Dendritic cell treated with granulocyte-macrophage colony-stimulating factor and Interleukin-4, amounts not matched to agents 40 ng/mL and 50 ng/mL, for 4 days (primary cell): ENCODE results near the gene SEBOX.
A peak's percentile ranks its signal among the peaks of the same experiment; 100 is the strongest.

Experiments used
- H3K27ac Mint-ChIP-seq: one replicate; pipeline ENCODE4 v1.8.0; 2022; ENCODE audit warnings: mild to moderate bottlenecking, mixed read lengths
- H3K27me3 Mint-ChIP-seq: one replicate; pipeline ENCODE4 v1.8.0; 2022; ENCODE audit warnings: mild to moderate bottlenecking, mixed read lengths
- H3K36me3 Mint-ChIP-seq: one replicate; pipeline ENCODE4 v1.8.0; 2022; ENCODE audit warnings: low read depth, mixed read lengths
- H3K4me1 Mint-ChIP-seq: one replicate; pipeline ENCODE4 v1.8.0; 2022; ENCODE audit warnings: low read depth, mixed read lengths
- H3K4me3 Mint-ChIP-seq: one replicate; pipeline ENCODE4 v1.8.0; 2022; ENCODE audit warnings: mild to moderate bottlenecking, moderate library complexity, mixed read lengths
- H3K9me3 Mint-ChIP-seq: one replicate; pipeline ENCODE4 v1.8.0; 2022; ENCODE audit warnings: mixed read lengths
- intact Hi-C: fragments of 100-400 bp; cut with micrococcal nuclease; formaldehyde crosslinking; loops from one replicate; pipeline ENCODE4 v1.15.0; 2022

Gene SEBOX

GRCh38 chr17:28399808-28400207 is 34.8 kb upstream of the SEBOX start:
- peaks cover 85% of the 10 kb centered on the region for H3K36me3 Mint-ChIP-seq
- no peaks in the 10 kb centered on the region for H3K9me3 Mint-ChIP-seq
- H3K27ac Mint-ChIP-seq, result no peak overlapping the region
- peaks cover 53% of the 10 kb centered on the region for H3K4me1 Mint-ChIP-seq
- intact Hi-C loops, result loop anchor here (10.0 kb wide), 1 partner anchor 165 kb away; no protein-coding TSS in a partner anchor
- H3K27me3 Mint-ChIP-seq, result peaks cover 1% of the 10 kb centered on the region
- no peak overlapping the region for H3K4me3 Mint-ChIP-seq

DNA sequence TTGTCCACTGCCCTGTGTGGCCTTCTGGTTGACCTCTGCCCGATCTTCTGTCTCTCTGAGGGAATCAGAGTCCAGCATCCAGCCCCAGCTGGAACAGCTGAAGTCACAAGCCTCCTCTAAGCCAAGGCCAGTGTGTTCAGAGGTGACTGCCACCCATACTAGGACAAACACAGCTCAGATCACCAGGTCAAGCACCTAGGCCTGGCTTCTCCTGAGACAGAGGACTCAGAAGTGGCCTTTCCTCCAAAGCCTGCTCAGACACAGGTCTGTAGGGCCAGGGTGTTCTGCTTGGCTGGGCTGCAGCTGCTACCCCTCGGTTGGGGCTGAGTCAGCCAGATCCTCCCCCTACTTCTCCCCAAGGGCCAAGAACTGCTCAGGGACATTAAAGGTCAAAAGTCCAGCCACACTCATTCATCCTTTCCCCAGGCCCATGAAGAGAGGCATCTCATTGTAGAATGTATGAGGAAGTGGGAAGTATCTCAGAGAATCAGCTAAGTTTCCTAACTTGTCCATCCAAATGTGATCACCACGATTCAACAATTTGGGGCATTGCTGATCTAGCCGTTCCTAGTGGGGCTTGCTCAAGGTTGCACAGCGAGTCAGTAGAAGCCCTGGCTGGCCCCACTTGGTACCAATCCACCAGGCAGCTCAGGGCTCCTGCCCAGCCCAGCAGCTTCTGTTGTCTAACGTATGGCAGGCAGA is 33.4 kb upstream of the SEBOX start:
- no peaks in the 10 kb centered on the region for H3K9me3 Mint-ChIP-seq
- H3K27ac Mint-ChIP-seq, result peak overlapping the region; percentile 3
- peaks cover 39% of the 10 kb centered on the region for H3K4me1 Mint-ChIP-seq
- intact Hi-C loops, result no loop called here
- H3K27me3 Mint-ChIP-seq, result peaks cover 1% of the 10 kb centered on the region
- peaks cover 82% of the 10 kb centered on the region for H3K36me3 Mint-ChIP-seq
- H3K4me3 Mint-ChIP-seq, result no peak overlapping the region

DNA sequence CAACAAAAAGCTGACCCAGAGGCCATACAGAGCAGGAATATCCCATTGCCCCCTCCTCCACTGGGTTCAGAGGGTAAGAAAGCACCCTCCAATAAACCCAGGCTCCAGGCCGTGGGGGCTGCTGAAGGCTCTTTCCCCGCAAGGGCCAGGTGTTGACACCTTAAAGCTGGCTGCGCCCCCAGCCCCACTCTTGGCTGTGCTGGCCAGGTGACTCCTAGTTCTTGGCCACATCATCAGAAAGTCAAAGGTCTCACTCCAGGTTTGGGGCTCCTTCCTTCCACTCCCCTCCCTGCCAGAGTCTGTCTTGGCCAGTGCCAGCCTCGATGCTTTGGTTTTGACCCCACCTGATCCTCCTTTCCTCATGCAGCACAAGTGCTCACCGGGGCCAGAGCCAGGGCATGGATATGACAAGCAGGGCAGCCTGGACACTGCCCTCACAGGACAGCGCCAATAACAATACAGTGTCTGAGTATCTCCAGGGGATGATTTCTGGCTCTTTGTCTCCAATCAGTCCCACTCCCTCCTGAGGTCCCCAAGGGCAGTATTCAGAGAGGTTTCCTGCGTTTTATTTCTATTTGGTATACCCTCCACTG is 32.8 kb upstream of the SEBOX start:
- Mint-ChIP-seq H3K27ac (peak overlapping the region; percentile 3), H3K4me3 (no peak overlapping the region), H3K36me3 (peaks cover 79% of the 10 kb centered on the region), H3K9me3 (no peaks in the 10 kb centered on the region), H3K27me3 (peaks cover 1% of the 10 kb centered on the region), H3K4me1 (peaks cover 33% of the 10 kb centered on the region)
- intact Hi-C loops, result no loop called here

GRCh38 chr17:28397275-28397674 is 32.3 kb upstream of the SEBOX start:
- intact Hi-C loops, result no loop called here
- H3K4me1 Mint-ChIP-seq, result peaks cover 27% of the 10 kb centered on the region
- H3K36me3 Mint-ChIP-seq, result peaks cover 74% of the 10 kb centered on the region
- no peak overlapping the region for H3K27ac Mint-ChIP-seq
- no peak overlapping the region for H3K4me3 Mint-ChIP-seq
- peaks cover 1% of the 10 kb centered on the region for H3K27me3 Mint-ChIP-seq
- H3K9me3 Mint-ChIP-seq, result no peaks in the 10 kb centered on the region

DNA sequence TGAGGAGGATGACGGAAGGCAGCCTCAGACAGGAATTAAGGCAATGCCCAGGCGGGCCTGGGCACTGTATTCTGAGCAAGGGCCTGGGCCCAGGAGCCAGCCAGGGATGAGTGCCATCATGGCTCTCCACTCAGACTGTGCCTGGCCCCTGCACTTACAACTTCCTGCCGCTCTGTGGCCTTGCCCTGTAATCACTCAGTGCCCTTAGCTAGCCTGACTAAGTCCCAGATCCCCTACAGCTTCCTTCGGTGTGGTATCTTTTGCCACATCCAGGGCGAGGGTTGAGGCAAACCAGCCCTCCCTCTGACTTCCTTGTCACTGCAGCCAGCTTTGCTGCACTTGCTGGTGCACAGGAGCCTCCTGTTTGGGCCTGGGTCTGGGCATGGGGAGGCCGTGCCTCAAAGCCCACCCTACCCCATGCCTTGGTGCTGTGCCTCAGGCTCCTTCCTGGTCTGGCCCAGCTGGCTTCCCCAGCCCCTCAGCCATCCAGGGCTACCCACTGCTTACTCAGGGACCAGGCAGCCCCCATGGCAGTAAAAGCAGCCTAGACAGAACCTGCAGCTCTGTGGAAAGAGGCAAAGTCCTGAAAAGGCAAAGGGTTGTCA is 31.7 kb upstream of the SEBOX start:
- peaks cover 69% of the 10 kb centered on the region for H3K36me3 Mint-ChIP-seq
- no peaks in the 10 kb centered on the region for H3K9me3 Mint-ChIP-seq
- no peak overlapping the region for H3K27ac Mint-ChIP-seq
- peaks cover 22% of the 10 kb centered on the region for H3K4me1 Mint-ChIP-seq
- intact Hi-C loops, result no loop called here
- no peak overlapping the region for H3K4me3 Mint-ChIP-seq
- H3K27me3 Mint-ChIP-seq, result no peaks in the 10 kb centered on the region

DNA sequence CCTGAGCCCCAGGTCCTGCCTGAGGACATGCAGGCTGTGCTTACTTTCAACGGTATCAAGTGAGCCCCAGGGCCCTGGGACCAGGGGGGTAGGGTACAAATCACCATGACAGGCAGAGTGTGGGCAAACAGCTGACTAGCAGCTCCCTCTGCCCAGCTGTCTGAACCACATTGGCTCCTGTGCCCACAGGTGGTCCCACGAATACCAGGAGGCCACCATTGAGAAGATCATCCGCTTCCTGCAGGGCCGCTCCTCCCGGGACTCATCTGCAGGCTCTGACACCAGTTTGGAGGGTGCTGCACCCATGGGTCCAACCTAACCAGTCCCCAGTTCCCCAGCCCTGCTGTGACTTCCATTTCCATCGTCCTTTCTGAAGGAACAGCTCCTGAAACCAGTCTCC is 31.0 kb upstream of the SEBOX start:
- H3K9me3 Mint-ChIP-seq, result no peaks in the 10 kb centered on the region
- intact Hi-C loops, result no loop called here
- peaks cover 70% of the 10 kb centered on the region for H3K36me3 Mint-ChIP-seq
- H3K27me3 Mint-ChIP-seq, result no peaks in the 10 kb centered on the region
- H3K4me1 Mint-ChIP-seq, result peaks cover 18% of the 10 kb centered on the region
- H3K27ac Mint-ChIP-seq, result no peak overlapping the region
- H3K4me3 Mint-ChIP-seq, result no peak overlapping the region

GRCh38 chr17:28395426-28395825 is 30.4 kb upstream of the SEBOX start:
- Mint-ChIP-seq H3K27ac (no peak overlapping the region), H3K36me3 (peaks cover 70% of the 10 kb centered on the region), H3K27me3 (no peaks in the 10 kb centered on the region), H3K9me3 (no peaks in the 10 kb centered on the region), H3K4me3 (no peak overlapping the region), H3K4me1 (peaks cover 15% of the 10 kb centered on the region)
- intact Hi-C loops, result no loop called here

GRCh38 chr17:28394337-28395116 is 29.5 kb upstream of the SEBOX start:
- H3K4me3 Mint-ChIP-seq, result no peak overlapping the region
- intact Hi-C loops, result no loop called here
- H3K27ac Mint-ChIP-seq, result no peak overlapping the region
- no peaks in the 10 kb centered on the region for H3K27me3 Mint-ChIP-seq
- peaks cover 10% of the 10 kb centered on the region for H3K4me1 Mint-ChIP-seq
- H3K36me3 Mint-ChIP-seq, result peaks cover 70% of the 10 kb centered on the region
- H3K9me3 Mint-ChIP-seq, result no peaks in the 10 kb centered on the region

DNA sequence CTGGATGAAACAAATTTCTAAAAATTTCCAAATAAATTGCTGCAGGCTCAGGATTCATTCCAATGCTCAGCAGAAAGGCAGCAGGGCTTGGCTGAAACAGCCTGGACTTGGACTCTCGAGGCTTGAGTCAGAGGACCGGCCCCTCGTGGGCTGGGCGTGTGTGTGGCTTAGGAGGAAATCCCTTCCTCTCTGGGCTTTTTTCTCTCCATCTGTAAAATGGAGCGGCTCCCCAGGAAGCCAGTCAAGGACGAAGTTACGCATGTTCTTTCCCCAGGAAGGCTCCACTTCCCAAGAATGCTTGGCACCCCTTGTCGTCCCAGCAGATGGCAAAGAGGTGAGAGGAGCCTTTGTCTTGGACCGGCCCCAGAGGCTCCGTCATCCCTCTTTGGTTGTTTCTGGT is 27.5 kb upstream of the SEBOX start:
- peaks cover 58% of the 10 kb centered on the region for H3K36me3 Mint-ChIP-seq

GRCh38 chr17:28391401-28391800 is 26.4 kb upstream of the SEBOX start:
- no peak overlapping the region for H3K27ac Mint-ChIP-seq
- intact Hi-C loops, result no loop called here
- peaks cover 48% of the 10 kb centered on the region for H3K36me3 Mint-ChIP-seq
- H3K9me3 Mint-ChIP-seq, result no peaks in the 10 kb centered on the region
- H3K4me1 Mint-ChIP-seq, result peaks cover 8% of the 10 kb centered on the region
- H3K27me3 Mint-ChIP-seq, result no peaks in the 10 kb centered on the region
- no peak overlapping the region for H3K4me3 Mint-ChIP-seq

More for the DNA sequence above, 27.5 kb upstream of the SEBOX start:
- Mint-ChIP-seq H3K4me1 (peaks cover 5% of the 10 kb centered on the region), H3K27ac (no peak overlapping the region), H3K27me3 (no peaks in the 10 kb centered on the region), H3K4me3 (no peak overlapping the region), H3K9me3 (no peaks in the 10 kb centered on the region)
- intact Hi-C loops, result no loop called here

- Mint-ChIP-seq H3K4me3 (no peak overlapping the region), H3K9me3 (no peaks in the 10 kb centered on the region), H3K27me3 (no peaks in the 10 kb centered on the region), H3K4me1 (peaks cover 8% of the 10 kb centered on the region), H3K27ac (no peak overlapping the region), H3K36me3 (peaks cover 46% of the 10 kb centered on the region)
- intact Hi-C loops, result no loop called here
Observed at GRCh38 chr17:28390984-28391383, 26.0 kb upstream of the SEBOX start.

DNA sequence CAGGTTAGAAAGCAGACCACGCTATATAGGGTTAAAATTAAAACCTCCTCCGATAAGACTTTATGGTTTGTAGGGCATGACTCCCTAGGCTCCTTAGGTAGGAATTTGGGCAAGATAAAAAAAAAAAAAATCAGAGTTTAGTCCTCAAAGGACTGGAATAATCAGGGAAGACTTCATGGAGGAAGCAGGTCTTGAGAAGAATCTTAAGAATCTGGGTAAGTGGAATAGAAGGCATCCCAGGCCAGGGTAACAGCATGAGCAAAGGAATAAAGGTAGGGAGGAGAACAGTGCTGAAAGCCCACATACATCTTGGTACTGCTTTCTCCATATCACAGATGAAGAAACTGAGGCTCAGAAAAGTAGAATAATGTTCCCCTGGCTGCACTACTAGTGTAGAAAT is 25.6 kb upstream of the SEBOX start:
- no peaks in the 10 kb centered on the region for H3K27me3 Mint-ChIP-seq
- H3K27ac Mint-ChIP-seq, result no peak overlapping the region
- no peak overlapping the region for H3K4me3 Mint-ChIP-seq
- H3K36me3 Mint-ChIP-seq, result peaks cover 41% of the 10 kb centered on the region
- intact Hi-C loops, result no loop called here
- H3K4me1 Mint-ChIP-seq, result peaks cover 8% of the 10 kb centered on the region
- no peaks in the 10 kb centered on the region for H3K9me3 Mint-ChIP-seq

- peaks cover 37% of the 10 kb centered on the region for H3K36me3 Mint-ChIP-seq
Observed at GRCh38 chr17:28390141-28390540, 25.1 kb upstream of the SEBOX start.

GRCh38 chr17:28388106-28388505 is 23.1 kb upstream of the SEBOX start:
- H3K4me1 Mint-ChIP-seq, result peaks cover 28% of the 10 kb centered on the region
- H3K4me3 Mint-ChIP-seq, result no peak overlapping the region
- H3K36me3 Mint-ChIP-seq, result peaks cover 34% of the 10 kb centered on the region
- intact Hi-C loops, result loop anchor here (10.0 kb wide), 1 partner anchor 157 kb away; no protein-coding TSS in a partner anchor
- no peak overlapping the region for H3K27ac Mint-ChIP-seq
- H3K27me3 Mint-ChIP-seq, result peaks cover 22% of the 10 kb centered on the region
- H3K9me3 Mint-ChIP-seq, result no peaks in the 10 kb centered on the region

More at GRCh38 chr17:28390141-28390540, 25.1 kb upstream of the SEBOX start:
- Mint-ChIP-seq H3K27ac (no peak overlapping the region), H3K4me3 (no peak overlapping the region), H3K27me3 (peaks cover 4% of the 10 kb centered on the region), H3K9me3 (no peaks in the 10 kb centered on the region), H3K4me1 (peaks cover 12% of the 10 kb centered on the region)
- intact Hi-C loops, result no loop called here
